HG03521 (cell line): ENCODE data around the gene INTS1.
"Not testable (repeated sequence)": the region's sequence is repeated elsewhere in the genome, so short reads cannot be mapped to it uniquely, and the experiment has no call there.

Source experiments
- ATAC-seq: cut with Tn5 transposase; IDR thresholded peaks from one replicate; pipeline ENCODE4 v1.9.1; 2021; ENCODE audit warnings: mild to moderate bottlenecking, moderate library complexity; ENCODE audit not compliant: unreplicated experiment

The INTS1 gene

GRCh38 chr7:1531263-1531978 is 27.2 kb upstream of the INTS1 start:
- ATAC-seq = peak; percentile 7

- ATAC-seq = peak; percentile 15
Measured at GRCh38 chr7:1530946-1531262, 26.7 kb upstream of the INTS1 start.

- ATAC-seq = no peak
Measured at GRCh38 chr7:1529383-1530116, 25.4 kb upstream of the INTS1 start.

GRCh38 chr7:1526271-1526754 is 22.1 kb upstream of the INTS1 start:
- no peak for ATAC-seq

- ATAC-seq = no peak
Measured at GRCh38 chr7:1525409-1525808, 21.2 kb upstream of the INTS1 start.

- ATAC-seq = no peak
Measured at GRCh38 chr7:1523844-1524243, 19.7 kb upstream of the INTS1 start.

GRCh38 chr7:1523208-1523607 is 19.0 kb upstream of the INTS1 start:
- no peak for ATAC-seq

GRCh38 chr7:1521456-1521855 is 17.3 kb upstream of the INTS1 start:
- ATAC-seq = no peak

GRCh38 chr7:1520539-1521234 is 16.5 kb upstream of the INTS1 start:
- ATAC-seq = no peak

- not testable (repeated sequence) for ATAC-seq
Measured at GRCh38 chr7:1519322-1519922, 15.2 kb upstream of the INTS1 start.

- ATAC-seq = no peak
Measured at GRCh38 chr7:1516586-1517251, 12.5 kb upstream of the INTS1 start.

GRCh38 chr7:1515509-1515967 is 11.3 kb upstream of the INTS1 start:
- ATAC-seq = not testable (repeated sequence)

GRCh38 chr7:1514995-1515401 is 10.8 kb upstream of the INTS1 start:
- no peak for ATAC-seq

- no peak for ATAC-seq
Measured at GRCh38 chr7:1514407-1514806, 10.2 kb upstream of the INTS1 start.

GRCh38 chr7:1513657-1514095 is 9.5 kb upstream of the INTS1 start:
- ATAC-seq = no peak

GRCh38 chr7:1512781-1513656 is 8.8 kb upstream of the INTS1 start:
- ATAC-seq = peak; percentile 58

- no peak for ATAC-seq
Measured at GRCh38 chr7:1511444-1512422, 7.5 kb upstream of the INTS1 start.

GRCh38 chr7:1510780-1511154 is 6.6 kb upstream of the INTS1 start:
- ATAC-seq = no peak

- ATAC-seq = no peak
Measured at GRCh38 chr7:1509226-1509625, 5.0 kb upstream of the INTS1 start.
